Uterus (tissue), 4 donors: ENCODE data around the gene FAM110D. TPM values are rescaled to one million over a fixed set of nuclear protein-coding genes. Genes with fewer than 3 reads are reported as not detected.
A peak's percentile ranks its signal among the peaks of the same experiment; 100 is the strongest.

Experiments used
- DNase-seq, 2 donors: peaks; one replicate each; pipeline ENCODE4 v3.0.0-alpha.2; 2019 to 2020
- H3K27ac ChIP-seq, 2 donors: fragments of 200-600 bp; sonication (generic); 1 replicate in 1 of 2; 2 replicates in 1 of 2; pipeline ENCODE4 v1.5.1; 2016 to 2018
- H3K27me3 ChIP-seq, 2 donors: fragments of 200-600 bp; sonication (generic); one replicate each; pipeline ENCODE4 v1.5.1; 2018 to 2019; ENCODE audit warnings: control low read depth in 1 of 2
- H3K36me3 ChIP-seq, 2 donors: fragments of 200-600 bp; sonication (generic); one replicate each; pipeline ENCODE4 v1.5.1; 2019; ENCODE audit warnings: control low read depth in 1 of 2
- H3K4me1 ChIP-seq, 2 donors: fragments of 200-600 bp; sonication (generic); one replicate each; pipeline ENCODE4 v1.5.1; 2018 to 2019; ENCODE audit warnings: control low read depth in 1 of 2
- H3K4me3 ChIP-seq, 2 donors: fragments of 200-600 bp; sonication (generic); 1 replicate in 1 of 2; 2 replicates in 1 of 2; pipeline ENCODE4 v1.5.1; 2018 to 2019; ENCODE audit warnings: mild to moderate bottlenecking in 1 of 2
- H3K9me3 ChIP-seq, 2 donors: fragments of 200-600 bp; sonication (generic); one replicate each; pipeline ENCODE4 v1.5.1; 2019; ENCODE audit warnings: control low read depth in 1 of 2
- CTCF ChIP-seq, 4 experiments: fragments of 200-600 bp in 2 of 4; fragments of 450-650 bp in 2 of 4; sonication (generic) in 2 of 4; IDR thresholded peaks; one replicate each; pipeline ENCODE4 v1.5.1; 2016 to 2019; ENCODE audit warnings: antibody characterized with exemption in 4 of 4, mild to moderate bottlenecking in 2 of 4, moderate library complexity in 1 of 4
- POLR2A ChIP-seq, 2 donors: fragments of 450-650 bp; IDR thresholded peaks; one replicate each; pipeline ENCODE4 v1.6.1; 2016; ENCODE audit warnings: antibody characterized with exemption in 2 of 2, mild to moderate bottlenecking in 1 of 2, moderate library complexity in 1 of 2
- intact Hi-C: fragments of 100-400 bp; cut with DNase I; formaldehyde crosslinking; loops from one replicate; pipeline ENCODE4 v1.15.1; 2023; ENCODE audit warnings: low total_unique reads
- total RNA-seq, 4 donors: library from RNA; depleted of rRNA in 3 of 4; stranded (reverse); fragments of >200 nt in 3 of 4; gene quantifications; one replicate each; pipeline versions ENCODE4 v1.1.0 to v1.2.4, GENCODE V29; 2014 to 2023
- donor health status: DM: yes; HTN: yes; CAD: no.

The FAM110D gene
- total RNA-seq, 4 donors from 2014 or later, result 3.2 to 21.0 (median 14.0) TPM

- Histone ChIP-seq H3K27ac (peak overlapping the region in 1 of 2 donors; percentile 3), H3K27me3 (no peaks in the 10 kb centered on the region), H3K4me1 (no peaks in the 10 kb centered on the region), H3K9me3 (no peaks in the 10 kb centered on the region), H3K4me3 (no peak overlapping the region), H3K36me3 (no peaks in the 10 kb centered on the region)
- DNase-seq, result no peak
- intact Hi-C loops, result no loop called here
- no peak for TF ChIP-seq CTCF (IDR thresholded peaks at IDR 0.05)
- no peak for TF ChIP-seq POLR2A (IDR thresholded peaks at IDR 0.05)
Observed at GRCh38 chr1:26122988-26123973, 35.6 kb upstream of the FAM110D start.

GRCh38 chr1:26124418-26125331 is 34.2 kb upstream of the FAM110D start:
- H3K4me3 ChIP-seq, result no peak overlapping the region
- TF ChIP-seq POLR2A (IDR thresholded peaks at IDR 0.05), result no peak
- no peak for TF ChIP-seq CTCF (IDR thresholded peaks at IDR 0.05)
- intact Hi-C loops, result no loop called here
- no peaks in the 10 kb centered on the region for H3K9me3 ChIP-seq
- no peak overlapping the region for H3K27ac ChIP-seq
- H3K4me1 ChIP-seq, result no peaks in the 10 kb centered on the region
- H3K36me3 ChIP-seq, result no peaks in the 10 kb centered on the region
- no peak for DNase-seq
- no peaks in the 10 kb centered on the region for H3K27me3 ChIP-seq

- no peak overlapping the region for H3K4me3 ChIP-seq
- no peak for DNase-seq
- H3K27ac ChIP-seq, result no peak overlapping the region
- intact Hi-C loops, result no loop called here
- H3K36me3 ChIP-seq, result no peaks in the 10 kb centered on the region
- H3K4me1 ChIP-seq, result no peaks in the 10 kb centered on the region
- no peaks in the 10 kb centered on the region for H3K27me3 ChIP-seq
- TF ChIP-seq POLR2A (IDR thresholded peaks at IDR 0.05) (no peak), CTCF (IDR thresholded peaks at IDR 0.05) (no peak)
- H3K9me3 ChIP-seq, result no peaks in the 10 kb centered on the region
Observed at GRCh38 chr1:26125382-26125781, 33.5 kb upstream of the FAM110D start.

- intact Hi-C loops, result no loop called here
- H3K4me3 ChIP-seq, result no peak overlapping the region
- no peaks in the 10 kb centered on the region for H3K36me3 ChIP-seq
- H3K27ac ChIP-seq, result no peak overlapping the region
- H3K9me3 ChIP-seq, result no peaks in the 10 kb centered on the region
- no peaks in the 10 kb centered on the region for H3K4me1 ChIP-seq
- H3K27me3 ChIP-seq, result no peaks in the 10 kb centered on the region
- DNase-seq, result no peak
- no peak for TF ChIP-seq CTCF (IDR thresholded peaks at IDR 0.05)
- TF ChIP-seq POLR2A (IDR thresholded peaks at IDR 0.05), result no peak
Observed at GRCh38 chr1:26125946-26126320, 32.9 kb upstream of the FAM110D start.
